Activated T-helper 17 cell treated with anti-CD3 and anti-CD28 coated beads, Interleukin-2, amount 50 U/mL, for 72 hours (primary cell): ENCODE measurements around the gene COL13A1. TPM values are rescaled to one million over a fixed set of nuclear protein-coding genes. Genes with fewer than 3 reads are reported as not detected.
A peak's percentile ranks its signal among the peaks of the same experiment; 100 is the strongest.

Source experiments
- ATAC-seq: fragments of 150-1000 bp; cut with Tn5 transposase; replicated peaks from 2 replicates; pipeline ENCODE4 v1.10.0; 2021; ENCODE audit warnings: mild to moderate bottlenecking, moderate library complexity
- H3K27ac Mint-ChIP-seq: one replicate; pipeline ENCODE4 v1.8.0; 2022; ENCODE audit warnings: mixed read lengths
- H3K27me3 Mint-ChIP-seq: one replicate; pipeline ENCODE4 v1.8.0; 2022; ENCODE audit warnings: mixed read lengths
- H3K36me3 Mint-ChIP-seq: one replicate; pipeline ENCODE4 v1.8.0; 2022; ENCODE audit warnings: low read depth, mild to moderate bottlenecking, mixed read lengths
- H3K4me1 Mint-ChIP-seq: one replicate; pipeline ENCODE4 v1.8.0; 2022; ENCODE audit warnings: mixed read lengths
- H3K4me3 Mint-ChIP-seq: one replicate; pipeline ENCODE4 v1.8.0; 2022; ENCODE audit warnings: mild to moderate bottlenecking, mixed read lengths
- H3K9me3 Mint-ChIP-seq: one replicate; pipeline ENCODE4 v1.8.0; 2022; ENCODE audit warnings: mixed read lengths
- total RNA-seq, 2 donors: library from RNA; stranded (reverse); gene quantifications; one replicate each; pipeline ENCODE4 v1.2.3, GENCODE V29; 2022

COL13A1 gene
- total RNA-seq, 2 donors from 2014 or later, result not detected

DNA sequence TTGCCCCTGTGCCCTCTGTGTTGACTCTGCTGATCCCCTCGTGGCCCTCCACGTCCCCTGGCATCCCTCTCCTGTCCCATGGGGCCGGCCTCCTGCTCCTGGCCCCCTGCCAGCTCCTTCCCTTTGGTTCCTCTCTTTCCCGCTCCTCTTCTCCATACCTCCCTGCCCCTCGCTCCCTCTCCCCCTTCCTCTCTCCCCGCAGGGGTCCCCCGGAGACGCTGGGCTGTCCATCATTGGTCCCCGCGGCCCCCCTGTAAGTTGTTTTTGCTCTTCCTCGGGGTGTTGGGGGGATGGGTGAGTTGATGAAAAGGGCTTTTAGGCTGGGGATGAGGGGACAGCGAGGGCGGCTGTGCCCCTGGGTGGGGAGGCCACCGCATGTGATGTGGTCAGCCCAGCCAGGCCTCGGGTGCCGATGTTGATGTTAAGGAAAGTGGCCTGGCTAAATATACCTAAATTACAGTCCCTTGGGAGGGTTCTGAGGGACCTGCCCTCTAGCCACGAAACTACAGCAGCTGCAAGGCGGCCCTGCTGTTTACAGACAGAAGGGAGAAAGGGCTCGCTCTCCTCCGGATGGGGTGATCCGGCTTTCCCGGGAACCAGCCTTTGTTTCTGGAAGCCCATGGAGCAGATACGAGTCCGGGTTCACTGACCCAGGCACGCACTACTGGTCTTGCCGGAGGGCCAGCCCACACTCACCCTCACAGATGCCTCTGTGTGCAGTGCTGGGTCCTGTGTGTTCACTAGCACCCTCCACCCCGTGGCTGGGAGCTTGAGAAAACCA is 78.8 kb downstream of the COL13A1 start:
- Mint-ChIP-seq H3K27me3 (peaks cover 15% of the 10 kb centered on the region), H3K4me3 (no peak overlapping the region), H3K4me1 (no peaks in the 10 kb centered on the region), H3K36me3 (no peaks in the 10 kb centered on the region), H3K27ac (no peak overlapping the region), H3K9me3 (no peaks in the 10 kb centered on the region)
- ATAC-seq, result no peak

DNA sequence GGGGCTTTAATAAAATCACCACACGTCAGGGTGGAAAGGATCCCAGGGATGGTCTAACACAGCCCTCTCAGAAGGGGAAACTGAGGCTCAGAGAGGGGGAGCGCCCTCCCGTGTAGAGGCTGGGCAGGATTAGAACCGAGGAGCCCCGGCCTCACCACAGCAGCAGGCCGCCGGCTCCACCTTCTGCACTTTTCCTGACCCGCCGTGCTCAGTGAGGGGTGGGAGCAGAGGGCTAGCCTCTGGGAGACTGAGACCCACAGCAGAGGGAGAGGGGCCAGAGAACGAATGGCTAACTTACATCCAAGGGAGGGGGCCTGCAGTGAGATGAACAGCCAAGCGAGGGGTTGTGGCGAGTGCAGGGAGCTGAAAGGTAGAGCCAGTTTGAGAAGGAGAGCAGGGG is 79.5 kb downstream of the COL13A1 start:
- Mint-ChIP-seq H3K36me3 (no peaks in the 10 kb centered on the region), H3K9me3 (no peaks in the 10 kb centered on the region), H3K4me1 (no peaks in the 10 kb centered on the region), H3K4me3 (no peak overlapping the region), H3K27me3 (peaks cover 15% of the 10 kb centered on the region), H3K27ac (no peak overlapping the region)
- no peak for ATAC-seq

DNA sequence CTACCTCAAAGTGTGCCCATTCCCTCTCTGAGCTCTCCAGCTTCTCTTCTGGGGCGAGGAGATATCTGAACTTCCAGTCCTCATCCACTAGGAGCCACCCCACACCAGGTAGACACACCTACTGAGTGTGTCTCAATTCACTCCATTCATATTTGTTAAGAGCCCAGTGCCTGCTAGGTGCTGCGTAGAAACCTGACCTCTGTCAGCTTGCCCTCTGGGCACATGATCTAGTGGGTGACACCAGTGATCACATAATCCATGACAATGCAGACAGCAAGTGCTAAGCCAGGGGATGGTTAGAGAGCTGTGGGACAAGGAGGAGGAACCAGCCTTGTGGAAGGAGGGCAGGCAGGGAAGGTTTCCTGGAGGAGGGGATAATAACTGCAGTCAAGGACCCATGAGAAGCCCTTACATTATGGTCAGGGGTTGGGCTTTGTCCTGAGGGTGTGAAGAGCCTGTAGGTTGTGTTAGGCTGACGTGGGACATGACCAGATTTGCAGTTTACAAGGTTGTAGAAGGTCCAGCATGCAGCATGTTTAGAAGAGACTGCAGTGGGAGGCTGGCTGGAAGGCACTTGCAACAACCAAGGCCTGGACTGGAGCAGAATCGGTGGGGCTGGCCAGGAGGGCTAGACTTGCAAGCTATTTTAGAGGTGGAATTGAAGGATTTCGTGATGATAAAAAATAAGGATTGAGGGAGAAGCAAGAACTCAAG is 81.8 kb downstream of the COL13A1 start:
- Mint-ChIP-seq H3K27ac (no peak overlapping the region), H3K4me1 (no peaks in the 10 kb centered on the region), H3K27me3 (peaks cover 15% of the 10 kb centered on the region), H3K9me3 (no peaks in the 10 kb centered on the region), H3K4me3 (no peak overlapping the region), H3K36me3 (no peaks in the 10 kb centered on the region)
- ATAC-seq, result peak; percentile 19

DNA sequence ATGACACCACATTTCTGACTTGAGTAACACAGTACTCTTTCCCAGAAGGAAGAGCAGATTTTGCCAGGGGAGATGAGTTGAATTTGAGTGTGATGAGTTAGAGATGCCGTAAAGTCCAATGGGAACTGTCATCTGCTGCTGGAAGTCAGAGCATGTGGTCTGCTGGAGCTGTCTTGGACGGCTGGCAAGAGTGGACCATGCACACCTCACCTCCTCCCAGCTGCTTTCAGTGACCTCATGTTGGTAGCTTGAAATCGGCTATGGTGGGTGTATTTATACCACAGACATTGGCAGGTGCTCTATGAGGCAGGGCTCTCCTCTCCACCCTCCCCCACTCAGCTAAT is 82.3 kb downstream of the COL13A1 start:
- Mint-ChIP-seq H3K4me1 (no peaks in the 10 kb centered on the region), H3K27me3 (peaks cover 15% of the 10 kb centered on the region), H3K36me3 (no peaks in the 10 kb centered on the region), H3K4me3 (no peak overlapping the region), H3K9me3 (no peaks in the 10 kb centered on the region), H3K27ac (no peak overlapping the region)
- no peak for ATAC-seq

DNA sequence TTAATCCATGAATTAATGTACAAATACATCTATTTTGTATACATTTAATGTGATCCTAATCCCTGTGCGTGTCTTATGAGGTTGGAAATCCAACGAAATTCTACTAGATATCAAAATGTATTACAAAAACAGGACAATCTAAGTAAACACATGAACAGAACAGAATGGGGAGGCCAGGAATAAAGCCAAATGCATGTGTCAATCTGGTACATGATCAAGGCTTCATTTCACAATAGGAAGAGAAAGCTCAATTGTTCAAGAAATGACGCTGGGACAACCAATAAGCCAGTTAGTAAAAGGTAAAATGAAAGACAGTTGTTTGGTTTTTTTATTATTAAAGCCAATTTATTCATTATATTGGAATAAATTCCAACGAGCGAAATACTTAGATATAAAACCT is 83.0 kb downstream of the COL13A1 start:
- Mint-ChIP-seq H3K36me3 (no peaks in the 10 kb centered on the region), H3K27me3 (peaks cover 15% of the 10 kb centered on the region), H3K9me3 (no peaks in the 10 kb centered on the region), H3K4me1 (no peaks in the 10 kb centered on the region), H3K4me3 (no peak overlapping the region), H3K27ac (no peak overlapping the region)
- ATAC-seq, result no peak

DNA sequence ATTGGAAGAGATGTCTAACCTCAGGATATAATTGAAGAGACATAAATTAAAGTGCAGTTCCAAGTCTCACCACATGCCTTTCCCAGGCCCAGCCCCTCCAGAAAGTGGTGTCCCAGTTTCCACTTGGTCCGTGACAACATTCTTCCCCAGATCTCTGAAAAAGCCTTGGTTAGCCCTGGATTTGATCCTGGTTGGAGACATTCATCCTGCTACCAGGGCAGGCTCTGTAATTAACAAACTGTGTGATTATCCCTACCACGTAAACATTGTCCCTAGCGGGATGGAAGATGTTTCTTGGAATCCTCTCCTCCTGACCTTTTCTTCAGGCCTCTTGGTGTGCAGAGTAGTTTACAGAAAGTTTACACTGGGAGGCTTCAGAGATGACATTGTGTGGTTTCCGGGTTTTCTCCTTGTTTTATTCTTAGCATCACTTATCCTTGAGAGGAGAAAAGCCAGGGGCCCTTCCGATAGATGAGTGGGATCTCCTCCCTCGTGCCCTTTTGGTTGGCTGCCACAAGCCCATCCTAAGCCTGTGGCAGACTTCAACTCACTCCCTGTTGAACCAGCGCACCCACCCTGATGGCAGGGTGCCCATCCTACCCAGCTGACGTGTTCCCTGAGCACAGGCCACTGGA is 83.8 kb downstream of the COL13A1 start:
- Mint-ChIP-seq H3K9me3 (no peaks in the 10 kb centered on the region), H3K27me3 (peaks cover 14% of the 10 kb centered on the region), H3K27ac (no peak overlapping the region), H3K4me3 (no peak overlapping the region), H3K36me3 (no peaks in the 10 kb centered on the region), H3K4me1 (no peaks in the 10 kb centered on the region)
- ATAC-seq, result no peak

DNA sequence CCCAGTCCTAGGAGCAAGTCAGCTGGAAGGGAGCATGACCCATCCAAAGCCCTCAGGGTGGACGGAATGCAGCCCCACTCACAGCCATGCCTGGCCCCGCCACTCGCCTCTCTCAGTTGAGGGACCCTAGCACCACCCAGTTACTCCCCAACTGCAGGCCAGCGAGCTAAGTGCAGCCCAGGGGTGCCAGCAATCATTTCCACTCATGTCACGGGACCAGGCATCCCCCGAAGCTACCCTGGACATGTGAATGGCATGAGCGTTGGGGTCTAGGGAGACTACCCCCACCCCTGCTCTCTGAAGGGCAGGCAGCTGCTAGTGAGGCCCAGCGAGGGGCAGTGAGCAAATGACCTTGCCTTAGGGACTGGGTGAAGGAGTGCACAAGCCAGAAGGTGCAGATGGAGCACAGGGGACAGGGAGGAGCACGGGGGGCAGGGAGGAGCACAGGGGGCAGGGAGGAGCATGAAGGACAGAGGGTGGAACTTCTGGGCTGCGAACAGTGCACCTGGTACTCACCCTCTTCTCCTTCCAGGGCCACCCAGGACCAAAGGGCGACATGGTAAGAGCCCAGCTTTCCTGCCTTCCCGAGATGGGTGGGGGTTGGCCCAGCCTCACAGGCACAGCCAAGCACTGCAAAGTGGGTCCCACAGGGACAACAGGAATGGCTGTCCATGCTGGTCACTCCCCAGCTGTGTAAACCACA is 87.3 kb downstream of the COL13A1 start:
- ATAC-seq, result no peak

DNA sequence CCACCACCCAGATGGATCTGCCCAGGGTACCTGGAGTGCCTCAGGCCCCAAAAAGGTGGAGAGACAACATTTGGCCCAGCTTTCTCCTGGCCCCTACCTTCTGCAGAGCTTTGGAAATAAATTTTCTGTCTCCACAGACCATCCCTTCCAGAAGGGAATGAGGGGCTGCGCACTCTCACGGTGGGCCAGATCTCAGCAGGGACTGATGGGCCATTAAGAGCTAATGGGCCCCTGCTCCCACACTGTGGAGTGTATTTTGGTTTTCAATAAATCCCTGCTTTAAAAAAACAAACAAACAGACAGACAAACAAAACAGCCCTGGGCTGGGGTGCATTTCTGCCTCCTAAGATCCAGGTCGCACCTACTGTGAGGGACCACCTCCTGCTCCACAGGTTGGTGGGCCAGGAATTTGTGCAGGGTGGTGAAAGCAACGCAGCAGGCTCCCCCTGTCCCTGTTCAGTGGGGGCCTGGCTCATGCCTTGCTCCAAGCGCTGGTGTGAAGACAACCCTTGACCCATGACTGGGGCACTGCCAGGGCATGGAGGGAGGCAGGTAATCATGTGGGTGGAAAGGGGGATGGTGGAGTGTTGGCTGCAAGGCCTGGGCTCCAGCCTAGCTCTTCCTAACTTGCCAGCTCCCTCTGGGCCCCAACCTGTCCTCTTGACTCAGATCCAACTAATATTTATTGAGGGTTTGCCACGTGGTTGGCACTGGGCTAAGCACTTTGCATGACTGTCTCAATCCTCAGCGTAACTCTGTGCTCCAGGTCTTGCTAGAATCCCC is 88.5 kb downstream of the COL13A1 start:
- Mint-ChIP-seq H3K4me3 (no peak overlapping the region), H3K27ac (no peak overlapping the region), H3K9me3 (no peaks in the 10 kb centered on the region), H3K4me1 (no peaks in the 10 kb centered on the region), H3K27me3 (peaks cover 3% of the 10 kb centered on the region), H3K36me3 (no peaks in the 10 kb centered on the region)
- no peak for ATAC-seq

More for the DNA sequence above, 87.3 kb downstream of the COL13A1 start:
- no peak overlapping the region for H3K27ac Mint-ChIP-seq
- no peaks in the 10 kb centered on the region for H3K9me3 Mint-ChIP-seq
- H3K4me1 Mint-ChIP-seq, result no peaks in the 10 kb centered on the region
- no peaks in the 10 kb centered on the region for H3K36me3 Mint-ChIP-seq
- H3K4me3 Mint-ChIP-seq, result no peak overlapping the region
- no peaks in the 10 kb centered on the region for H3K27me3 Mint-ChIP-seq

DNA sequence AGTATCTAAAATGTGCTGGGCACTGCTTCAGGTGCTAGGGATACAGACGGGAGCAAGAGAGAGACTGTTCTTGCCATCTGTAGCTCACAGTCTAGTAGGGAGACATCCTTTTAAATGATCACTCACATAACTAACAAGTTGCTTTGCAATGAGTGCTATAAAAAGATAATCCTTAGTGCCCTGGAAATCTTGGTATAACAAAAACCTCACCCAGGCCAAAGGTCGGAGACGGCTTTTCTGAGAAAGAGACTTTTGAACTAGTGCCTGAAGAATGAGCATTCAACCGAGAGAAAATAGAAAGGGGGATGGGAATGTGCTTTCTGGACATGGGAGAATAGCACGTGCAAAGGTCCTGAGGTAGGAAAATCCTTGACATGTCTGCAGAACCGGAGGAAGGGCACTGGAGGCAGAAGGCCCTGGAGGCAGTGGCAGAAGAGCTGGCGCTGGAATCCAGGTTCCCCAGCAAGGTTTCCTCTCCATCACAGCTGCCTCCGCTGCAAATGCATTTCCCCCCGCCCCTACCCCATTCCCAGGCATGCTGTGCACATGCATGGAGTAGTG is 89.4 kb downstream of the COL13A1 start:
- Mint-ChIP-seq H3K36me3 (no peaks in the 10 kb centered on the region), H3K9me3 (no peaks in the 10 kb centered on the region), H3K4me3 (no peak overlapping the region), H3K27ac (no peak overlapping the region), H3K4me1 (no peaks in the 10 kb centered on the region), H3K27me3 (peaks cover 3% of the 10 kb centered on the region)
- ATAC-seq, result no peak

DNA sequence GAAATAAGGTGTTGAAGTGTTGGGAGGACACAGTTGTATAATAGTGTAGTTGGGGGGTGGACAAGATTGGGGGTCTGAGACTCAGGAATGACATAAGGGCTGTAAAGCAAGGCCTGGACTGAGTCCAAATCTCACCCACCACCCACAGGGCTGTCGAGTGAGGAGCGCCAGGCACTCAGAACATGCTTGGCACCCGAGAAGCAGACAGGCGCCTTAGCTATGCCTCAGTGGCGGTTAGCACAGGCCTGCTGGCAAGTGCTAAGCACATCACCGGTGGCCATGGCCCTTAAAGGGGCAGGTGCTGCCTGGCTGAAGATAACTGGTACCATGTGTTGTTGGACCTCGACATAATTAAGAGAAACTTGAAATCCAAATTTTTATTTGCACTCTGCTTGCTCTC is 90.7 kb downstream of the COL13A1 start:
- Mint-ChIP-seq H3K9me3 (no peaks in the 10 kb centered on the region), H3K27me3 (peaks cover 3% of the 10 kb centered on the region), H3K4me1 (no peaks in the 10 kb centered on the region), H3K36me3 (no peaks in the 10 kb centered on the region), H3K27ac (no peak overlapping the region), H3K4me3 (no peak overlapping the region)
- ATAC-seq, result no peak

DNA sequence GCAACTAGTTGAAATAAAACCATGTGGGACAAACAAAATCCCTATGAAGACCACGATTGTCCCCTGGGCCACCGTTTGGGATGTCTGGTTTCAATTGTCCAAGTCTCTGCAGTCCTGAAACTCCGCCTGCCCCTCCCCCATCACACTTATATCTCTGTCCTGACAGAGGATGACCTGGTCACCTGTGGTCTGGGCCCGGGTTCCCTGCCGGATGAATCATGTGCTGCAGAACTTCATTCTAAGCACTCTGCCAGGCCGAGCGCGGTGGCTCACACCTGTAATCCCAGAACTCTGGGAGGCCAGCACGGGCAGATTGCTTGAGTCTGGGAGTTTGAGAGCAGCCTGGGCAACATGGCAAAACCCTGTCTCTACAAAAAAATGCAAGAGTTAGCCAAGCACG is 91.1 kb downstream of the COL13A1 start:
- no peaks in the 10 kb centered on the region for H3K4me1 Mint-ChIP-seq
- ATAC-seq, result no peak
- H3K4me3 Mint-ChIP-seq, result no peak overlapping the region
- H3K27me3 Mint-ChIP-seq, result peaks cover 3% of the 10 kb centered on the region
- H3K27ac Mint-ChIP-seq, result no peak overlapping the region
- H3K9me3 Mint-ChIP-seq, result no peaks in the 10 kb centered on the region
- H3K36me3 Mint-ChIP-seq, result no peaks in the 10 kb centered on the region

DNA sequence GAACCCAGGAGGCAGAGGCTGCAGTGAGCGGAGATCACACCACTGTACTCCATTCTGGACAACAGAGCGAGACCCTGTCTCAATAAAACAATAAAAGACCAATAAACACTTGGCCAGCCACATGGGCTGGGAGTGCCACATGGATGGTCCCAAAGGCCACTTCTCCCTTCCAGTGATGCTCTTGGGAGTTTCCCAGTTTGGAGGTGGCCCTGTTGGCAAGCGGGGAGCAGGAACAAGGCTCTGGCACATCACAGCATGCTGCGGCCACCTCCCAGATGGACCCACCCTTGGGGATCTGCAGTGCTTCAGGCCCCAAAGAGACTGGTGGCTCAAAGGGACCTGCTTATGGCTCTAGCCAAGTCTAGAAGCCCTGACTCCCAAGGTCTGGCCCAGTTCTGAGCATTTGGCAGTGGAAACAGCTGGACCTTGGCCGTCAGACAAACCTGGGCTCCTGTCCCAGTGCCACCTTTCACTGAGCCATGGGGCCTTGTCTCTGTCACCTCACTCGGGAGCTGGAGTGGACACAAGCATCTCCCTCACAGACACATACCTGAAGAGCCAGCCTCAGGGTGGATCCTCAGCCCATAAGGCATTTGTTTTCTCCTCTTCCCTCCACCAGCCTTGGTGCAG is 91.7 kb downstream of the COL13A1 start:
- Mint-ChIP-seq H3K4me1 (no peaks in the 10 kb centered on the region), H3K36me3 (no peaks in the 10 kb centered on the region), H3K4me3 (no peak overlapping the region), H3K9me3 (no peaks in the 10 kb centered on the region), H3K27me3 (peaks cover 3% of the 10 kb centered on the region), H3K27ac (no peak overlapping the region)
- no peak for ATAC-seq

DNA sequence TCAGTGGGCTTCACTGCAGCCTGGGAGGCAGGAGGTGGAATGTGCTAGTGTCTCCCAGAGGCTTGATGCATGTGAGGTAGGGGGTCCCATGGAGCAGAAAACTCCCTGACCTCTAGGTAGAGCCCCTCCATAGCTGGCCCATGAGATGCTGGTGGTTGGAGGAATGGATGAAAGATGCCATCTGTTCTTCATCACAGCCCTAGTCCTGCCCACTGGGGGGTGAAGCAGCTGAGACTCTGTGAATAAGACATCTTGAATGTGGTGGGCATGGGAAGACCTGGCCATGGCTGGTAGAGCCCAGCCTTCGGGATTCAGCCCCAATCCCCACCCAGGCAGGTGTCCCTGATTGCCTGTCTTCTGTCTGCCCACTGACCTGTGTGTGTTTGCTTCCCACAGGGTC is 92.5 kb downstream of the COL13A1 start:
- H3K4me3 Mint-ChIP-seq, result no peak overlapping the region
- H3K36me3 Mint-ChIP-seq, result no peaks in the 10 kb centered on the region
- ATAC-seq, result no peak
- H3K9me3 Mint-ChIP-seq, result no peaks in the 10 kb centered on the region
- H3K27ac Mint-ChIP-seq, result no peak overlapping the region
- H3K4me1 Mint-ChIP-seq, result no peaks in the 10 kb centered on the region
- H3K27me3 Mint-ChIP-seq, result peaks cover 3% of the 10 kb centered on the region
